Left lung (tissue), 10 donors: ENCODE data around the gene NME5. TPM values are rescaled to one million over a fixed set of nuclear protein-coding genes. Genes with fewer than 3 reads are reported as not detected.

Source experiments
- ATAC-seq: fragments of 200-7000 bp; cut with Tn5 transposase; one replicate; pipeline ENCODE4 v1.9.1; 2020; ENCODE audit warnings: moderate library complexity
- DNase-seq, 4 donors: peaks; one replicate each; pipeline ENCODE4 v3.0.0-alpha.2; 2013 to 2020
- H3K27ac ChIP-seq, 2 donors: fragments of 200-600 bp; sonication (generic) in 1 of 2; one replicate each; pipeline versions ENCODE4 v1.5.0 to v1.8.0; 2020 to 2021
- H3K27me3 ChIP-seq, 2 donors: fragments of 200-600 bp; sonication (generic) in 1 of 2; one replicate each; pipeline versions ENCODE4 v1.5.0 to v1.8.0; 2020 to 2021
- H3K36me3 ChIP-seq, 2 donors: fragments of 200-600 bp; sonication (generic) in 1 of 2; one replicate each; pipeline versions ENCODE4 v1.5.0 to v1.8.0; 2020 to 2021
- H3K4me1 ChIP-seq, 2 donors: fragments of 200-600 bp; one replicate each; pipeline ENCODE4 v1.8.0; 2021
- H3K4me3 ChIP-seq, 2 donors: fragments of 200-600 bp; sonication (generic) in 1 of 2; one replicate each; pipeline versions ENCODE4 v1.5.0 to v1.8.0; 2020 to 2021; ENCODE audit warnings: mild to moderate bottlenecking in 1 of 2
- H3K9me3 ChIP-seq, 2 donors: fragments of 200-600 bp; sonication (generic) in 1 of 2; one replicate each; pipeline versions ENCODE4 v1.5.0 to v1.8.0; 2020 to 2021
- intact Hi-C, 2 donors: fragments of 100-400 bp; cut with DNase I; formaldehyde crosslinking; loops; one replicate each; pipeline versions ENCODE4 v1.11.2 to v1.14.2; 2022
- polyA plus RNA-seq, 6 donors: library from polyadenylated mRNA; unstranded; fragments of 120-200 nt; gene quantifications; one replicate each; pipeline ENCODE4 v1.2.1, GENCODE V29; 2013; ENCODE audit not compliant: insufficient read length in 6 of 6
- total RNA-seq, 2 donors: library from RNA; stranded (reverse); fragmentation: NEBNext Ultra II Directional; extraction: Animal tissue kit (Norgen Biotek cat#: 25700); gene quantifications; one replicate each; pipeline ENCODE4 v1.2.1, GENCODE V29; 2021
- TF ChIP-seq, protein P1 (sequence below), 2 donors: fragments of 200-600 bp; sonication (generic) in 1 of 2; IDR thresholded peaks; one replicate each; pipeline versions ENCODE4 v1.5.0 to v1.8.0; 2021; ENCODE audit warnings: antibody characterized with exemption in 2 of 2
- donor health status: DM: no; HTN: yes; CAD: no.
- donor health status: DM: no; HTN: no; CAD: no.

NME5 gene
- total and polyA plus RNA-seq, 8 donors = 5.9 to 13.0 (median 10.3) TPM

- intact Hi-C loops = no loop called here
- no peak for ATAC-seq
- TF ChIP-seq, protein P1, sequence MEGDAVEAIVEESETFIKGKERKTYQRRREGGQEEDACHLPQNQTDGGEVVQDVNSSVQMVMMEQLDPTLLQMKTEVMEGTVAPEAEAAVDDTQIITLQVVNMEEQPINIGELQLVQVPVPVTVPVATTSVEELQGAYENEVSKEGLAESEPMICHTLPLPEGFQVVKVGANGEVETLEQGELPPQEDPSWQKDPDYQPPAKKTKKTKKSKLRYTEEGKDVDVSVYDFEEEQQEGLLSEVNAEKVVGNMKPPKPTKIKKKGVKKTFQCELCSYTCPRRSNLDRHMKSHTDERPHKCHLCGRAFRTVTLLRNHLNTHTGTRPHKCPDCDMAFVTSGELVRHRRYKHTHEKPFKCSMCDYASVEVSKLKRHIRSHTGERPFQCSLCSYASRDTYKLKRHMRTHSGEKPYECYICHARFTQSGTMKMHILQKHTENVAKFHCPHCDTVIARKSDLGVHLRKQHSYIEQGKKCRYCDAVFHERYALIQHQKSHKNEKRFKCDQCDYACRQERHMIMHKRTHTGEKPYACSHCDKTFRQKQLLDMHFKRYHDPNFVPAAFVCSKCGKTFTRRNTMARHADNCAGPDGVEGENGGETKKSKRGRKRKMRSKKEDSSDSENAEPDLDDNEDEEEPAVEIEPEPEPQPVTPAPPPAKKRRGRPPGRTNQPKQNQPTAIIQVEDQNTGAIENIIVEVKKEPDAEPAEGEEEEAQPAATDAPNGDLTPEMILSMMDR (IDR thresholded peaks at IDR 0.05) = no peak
- no peak for DNase-seq
- H3K4me1 ChIP-seq = peaks cover 9 to 13% of the 10 kb centered on the region in 2 donors
- no peak overlapping the region for H3K4me3 ChIP-seq
- H3K27me3 ChIP-seq = peaks cover 0 to 27% of the 10 kb centered on the region in 2 donors
- no peaks in the 10 kb centered on the region for H3K36me3 ChIP-seq
- H3K27ac ChIP-seq = no peak overlapping the region
- no peaks in the 10 kb centered on the region for H3K9me3 ChIP-seq
Measured at GRCh38 chr5:138141734-138142133, 2.5 kb upstream of the NME5 start.

- intact Hi-C loops = no loop called here
- TF ChIP-seq, protein P1 (IDR thresholded peaks at IDR 0.05) = no peak
- Histone ChIP-seq H3K27me3 (peaks cover 0 to 27% of the 10 kb centered on the region in 2 donors), H3K36me3 (no peaks in the 10 kb centered on the region), H3K4me1 (peaks cover 9 to 13% of the 10 kb centered on the region in 2 donors), H3K4me3 (no peak overlapping the region), H3K9me3 (no peaks in the 10 kb centered on the region), H3K27ac (no peak overlapping the region)
- DNase-seq = no peak
- ATAC-seq = peak; percentile 62
Measured at GRCh38 chr5:138140268-138140667, 1.0 kb upstream of the NME5 start.

- Histone ChIP-seq H3K4me3 (peak overlapping the region; percentile 49 to 59), H3K4me1 (peaks cover 9 to 13% of the 10 kb centered on the region in 2 donors), H3K27ac (no peak overlapping the region), H3K9me3 (no peaks in the 10 kb centered on the region), H3K36me3 (no peaks in the 10 kb centered on the region), H3K27me3 (peaks cover 0 to 27% of the 10 kb centered on the region in 2 donors)
- intact Hi-C loops = loop anchor here in 1 of 2 donors (10.0 kb wide), 1 partner anchor 55 kb away; the partner anchor contains the start of gene WNT8A
- ATAC-seq = no peak
- DNase-seq = no peak
- TF ChIP-seq, protein P1 (IDR thresholded peaks at IDR 0.05) = no peak
Measured at GRCh38 chr5:138139781-138140090, 508 bp upstream of the NME5 start.

DNA sequence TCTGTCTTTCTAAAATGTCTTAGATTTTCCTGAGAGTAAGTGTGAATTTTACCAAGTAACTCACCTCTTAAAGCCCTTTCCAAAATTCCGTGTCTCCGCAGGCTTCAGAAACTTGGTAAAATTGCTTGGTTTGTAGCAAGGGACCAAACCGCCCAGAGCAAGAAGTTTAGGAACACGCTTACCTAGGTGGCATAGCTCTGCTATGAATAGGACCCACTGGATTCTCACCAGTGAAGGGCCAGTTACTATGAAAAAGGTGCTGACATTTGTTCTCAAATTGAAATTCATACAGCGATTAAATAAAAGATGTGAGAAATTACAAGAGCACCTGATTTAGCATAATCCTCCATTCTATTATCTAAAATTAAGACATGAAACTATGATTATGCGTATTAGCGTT, 6.7 kb downstream of the NME5 start:
- H3K9me3 ChIP-seq = no peaks in the 10 kb centered on the region
- ATAC-seq (no peak), DNase-seq (no peak)
- intact Hi-C loops = loop anchor here in 1 of 2 donors (10.0 kb wide), 1 partner anchor 48 kb away; the partner anchor contains the start of gene WNT8A
- H3K27ac ChIP-seq = no peak overlapping the region
- H3K27me3 ChIP-seq = peaks cover 0 to 16% of the 10 kb centered on the region in 2 donors
- TF ChIP-seq, protein P1 (IDR thresholded peaks at IDR 0.05) = no peak
- no peaks in the 10 kb centered on the region for H3K36me3 ChIP-seq
- H3K4me3 ChIP-seq = no peak overlapping the region
- H3K4me1 ChIP-seq = peaks cover 0 to 7% of the 10 kb centered on the region in 2 donors

GRCh38 chr5:138129347-138129746, 9.9 kb downstream of the NME5 start:
- Histone ChIP-seq H3K4me3 (no peak overlapping the region), H3K27me3 (peaks cover 0 to 16% of the 10 kb centered on the region in 2 donors), H3K4me1 (peaks cover 0 to 7% of the 10 kb centered on the region in 2 donors), H3K27ac (no peak overlapping the region), H3K9me3 (no peaks in the 10 kb centered on the region), H3K36me3 (no peaks in the 10 kb centered on the region)
- no peak for ATAC-seq
- TF ChIP-seq, protein P1 (IDR thresholded peaks at IDR 0.05) = no peak
- intact Hi-C loops = no loop called here
- no peak for DNase-seq
